Neuronal stem cell (in vitro differentiated cells): ENCODE measurements around the gene LPP.

ENCODE experiments used
- DNase-seq: peaks from one replicate; pipeline ENCODE4 v3.0.0-alpha.2; 2013; ENCODE audit warnings: low spot score
- H2AFZ ChIP-seq: one replicate; pipeline ENCODE4 v1.6.1; 2013; ENCODE audit warnings: mild to moderate bottlenecking, low read length, inconsistent platforms
- H2AK5ac ChIP-seq: 2 replicates; pipeline ENCODE4 v1.6.1; 2013; ENCODE audit warnings: low read depth, mild to moderate bottlenecking, inconsistent platforms, low read length, moderate library complexity, mixed read lengths
- H2BK120ac ChIP-seq: 2 replicates; pipeline ENCODE4 v1.6.1; 2013; ENCODE audit warnings: low read depth, mild to moderate bottlenecking, inconsistent platforms, low read length, moderate library complexity, mixed read lengths
- H2BK12ac ChIP-seq: one replicate; pipeline ENCODE4 v1.6.1; 2013; ENCODE audit warnings: low read length, inconsistent platforms
- H2BK15ac ChIP-seq: 2 replicates; pipeline ENCODE4 v1.6.1; 2013; ENCODE audit warnings: mild to moderate bottlenecking, low read length, inconsistent platforms, mixed read lengths
- H2BK5ac ChIP-seq: one replicate; pipeline ENCODE4 v1.6.1; 2013; ENCODE audit warnings: inconsistent platforms, mild to moderate bottlenecking, low read length, moderate library complexity
- H3K14ac ChIP-seq: one replicate; pipeline ENCODE4 v1.6.1; 2013; ENCODE audit warnings: low read length, inconsistent platforms
- H3K18ac ChIP-seq: 2 replicates; pipeline ENCODE4 v1.6.1; 2013; ENCODE audit warnings: low read length, inconsistent platforms
- H3K23ac ChIP-seq: 2 replicates; pipeline ENCODE4 v1.6.1; 2013; ENCODE audit warnings: low read depth, mild to moderate bottlenecking, mixed read lengths, low read length, inconsistent platforms; ENCODE audit not compliant: poor library complexity
- H3K27ac ChIP-seq: replicated peaks from 3 replicates; pipeline ENCODE4 v1.5.1; 2013; ENCODE audit warnings: low read length, inconsistent platforms
- H3K27me3 ChIP-seq, 3 experiments: 2 replicates each; pipeline ENCODE4 v1.6.1; 2013; ENCODE audit warnings: low read length in 3 of 3, mild to moderate bottlenecking in 2 of 3, inconsistent platforms in 1 of 3, low read depth in 1 of 3, mixed read lengths in 1 of 3, moderate library complexity in 1 of 3; ENCODE audit not compliant: control insufficient read depth in 3 of 3, insufficient read depth in 3 of 3
- H3K36me3 ChIP-seq, 2 donors: replicated peaks in 1 of 2; 2 replicates each; pipeline ENCODE4 v1.6.1; 2013; ENCODE audit warnings: low read length in 2 of 2; ENCODE audit not compliant: control insufficient read depth in 2 of 2, insufficient read depth in 2 of 2
- H3K4ac ChIP-seq: 2 replicates; pipeline ENCODE4 v1.6.1; 2013; ENCODE audit warnings: inconsistent platforms, mild to moderate bottlenecking, low read length, moderate library complexity
- H3K4me1 ChIP-seq, 2 donors: 1 replicate in 1 of 2; 2 replicates in 1 of 2; pipeline ENCODE4 v1.6.1; 2013; ENCODE audit warnings: low read length in 2 of 2, low read depth in 1 of 2; ENCODE audit not compliant: control insufficient read depth in 2 of 2, insufficient read depth in 1 of 2
- H3K4me2 ChIP-seq: one replicate; pipeline ENCODE4 v1.6.1; 2013; ENCODE audit warnings: mild to moderate bottlenecking, low read length, inconsistent platforms; ENCODE audit not compliant: insufficient read depth, poor library complexity, severe bottlenecking
- H3K4me3 ChIP-seq, 2 donors: 2 replicates each; pipeline ENCODE4 v1.5.1; 2013; ENCODE audit warnings: low read length in 2 of 2, mild to moderate bottlenecking in 2 of 2, inconsistent platforms in 1 of 2, moderate library complexity in 1 of 2
- H3K79me1 ChIP-seq: one replicate; pipeline ENCODE4 v1.6.1; 2013; ENCODE audit warnings: low read depth, mild to moderate bottlenecking, inconsistent platforms, low read length, moderate library complexity
- H3K9ac ChIP-seq: one replicate; pipeline ENCODE4 v1.6.1; 2013; ENCODE audit warnings: mild to moderate bottlenecking, low read depth, low read length, inconsistent platforms; ENCODE audit not compliant: poor library complexity
- H3K9me3 ChIP-seq, 2 donors: replicated peaks in 1 of 2; 2 replicates each; pipeline versions ENCODE3 to v1.6.1; 2013; ENCODE audit warnings: low read length in 2 of 2, mild to moderate bottlenecking in 2 of 2, inconsistent platforms in 1 of 2, low read depth in 1 of 2, mixed read lengths in 1 of 2, moderate library complexity in 1 of 2; ENCODE audit not compliant: control insufficient read depth in 2 of 2, insufficient read depth in 1 of 2
- H4K8ac ChIP-seq: one replicate; pipeline ENCODE4 v1.6.1; 2013; ENCODE audit warnings: low read depth, mild to moderate bottlenecking, inconsistent platforms, low read length, moderate library complexity
- H4K91ac ChIP-seq: one replicate; pipeline ENCODE4 v1.6.1; 2013; ENCODE audit warnings: low read length, low read depth, mild to moderate bottlenecking, inconsistent platforms; ENCODE audit not compliant: poor library complexity
- WGBS, 2 donors: extraction: QIAGEN DNeasy Blood & Tissue Kit; methylation state at CpG; one replicate each; pipeline ENCODE4 v1.1.7; 2013; ENCODE audit warnings: missing lambda C conversion rate in 2 of 2, mixed read lengths in 1 of 2; ENCODE audit not compliant: insufficient read length in 2 of 2, insufficient replicate concordance in 1 of 2; ENCODE audit errors: extremely low coverage in 2 of 2; 5-methylcytosine and 5-hydroxymethylcytosine counted together

The LPP gene

DNA sequence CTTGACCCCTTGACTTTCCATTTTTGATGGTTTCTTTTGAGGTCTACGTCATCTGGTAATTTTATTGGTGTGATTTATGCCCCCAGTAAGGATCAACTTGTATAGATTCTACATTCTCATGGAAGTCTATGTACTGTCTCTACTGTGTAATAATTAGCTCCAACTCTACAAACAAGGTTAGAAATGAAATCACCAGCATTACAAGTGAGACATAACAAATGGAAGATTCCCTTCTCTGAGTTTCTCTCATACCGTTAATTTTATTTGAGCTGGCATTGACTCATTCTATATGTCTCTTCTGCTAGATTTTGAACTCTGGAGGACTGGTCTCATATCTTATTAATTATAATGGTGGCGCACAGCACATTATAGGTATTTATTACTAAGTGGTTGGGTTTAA lies 138.9 kb downstream of the LPP start:
- Histone ChIP-seq H3K14ac (no peak overlapping the region), H4K91ac (no peak overlapping the region), H3K4me2 (no peak overlapping the region), H3K4ac (no peak overlapping the region), H4K8ac (no peak overlapping the region), H3K4me3 (no peak overlapping the region), H3K27ac (no peak overlapping the region), H2BK120ac (no peak overlapping the region), H3K79me1 (peaks cover 2% of the 10 kb centered on the region), H2BK15ac (no peak overlapping the region), H3K36me3 (no peaks in the 10 kb centered on the region), H3K23ac (no peak overlapping the region), H2BK12ac (no peak overlapping the region), H3K27me3 (no peaks in the 10 kb centered on the region), H3K9me3 (no peaks in the 10 kb centered on the region), H2AK5ac (no peak overlapping the region), H3K18ac (no peak overlapping the region), H2BK5ac (no peak overlapping the region), H2AFZ (no peak overlapping the region), H3K9ac (no peak overlapping the region), H3K4me1 (peaks cover 8% of the 10 kb centered on the region in 2 donors)
- no CpG with 5 or more reads among the region's 3 CpGs for WGBS, 2 donors
- no peak for DNase-seq

GRCh38 chr3:188294113-188294512 lies 140.2 kb downstream of the LPP start:
- Histone ChIP-seq H2BK5ac (no peak overlapping the region), H2AK5ac (no peak overlapping the region), H3K79me1 (peaks cover 2% of the 10 kb centered on the region), H3K36me3 (no peaks in the 10 kb centered on the region), H2BK15ac (no peak overlapping the region), H4K8ac (no peak overlapping the region), H2BK120ac (no peak overlapping the region), H3K27ac (no peak overlapping the region), H3K4me1 (peaks cover 14 to 20% of the 10 kb centered on the region in 2 donors), H4K91ac (no peak overlapping the region), H3K27me3 (no peaks in the 10 kb centered on the region), H2BK12ac (no peak overlapping the region), H3K4ac (no peak overlapping the region), H2AFZ (no peak overlapping the region), H3K18ac (no peak overlapping the region), H3K23ac (no peak overlapping the region), H3K9me3 (no peaks in the 10 kb centered on the region), H3K4me2 (no peak overlapping the region), H3K14ac (no peak overlapping the region), H3K4me3 (no peak overlapping the region), H3K9ac (no peak overlapping the region)
- no peak for DNase-seq
- no CpG with 5 or more reads among the region's 3 CpGs for WGBS, 2 donors

GRCh38 chr3:188294823-188295487 lies 141.0 kb downstream of the LPP start:
- no peak overlapping the region for H2AK5ac ChIP-seq
- H3K14ac ChIP-seq = no peak overlapping the region
- H3K4me3 ChIP-seq = peak overlapping the region in 1 of 2 donors; percentile 26
- H2AFZ ChIP-seq = peak overlapping the region; percentile 72
- H4K91ac ChIP-seq = no peak overlapping the region
- no peaks in the 10 kb centered on the region for H3K9me3 ChIP-seq
- H3K36me3 ChIP-seq = no peaks in the 10 kb centered on the region
- no peaks in the 10 kb centered on the region for H3K27me3 ChIP-seq
- H3K9ac ChIP-seq = no peak overlapping the region
- peaks cover 2% of the 10 kb centered on the region for H3K79me1 ChIP-seq
- H2BK15ac ChIP-seq = no peak overlapping the region
- no peak overlapping the region for H2BK5ac ChIP-seq
- no peak overlapping the region for H4K8ac ChIP-seq
- H3K4me1 ChIP-seq = peaks cover 17 to 23% of the 10 kb centered on the region in 2 donors
- H2BK12ac ChIP-seq = no peak overlapping the region
- no peak for DNase-seq
- H3K27ac ChIP-seq = no peak overlapping the region
- no peak overlapping the region for H3K4ac ChIP-seq
- no CpG with 5 or more reads among the region's 11 CpGs for WGBS, 2 donors
- no peak overlapping the region for H2BK120ac ChIP-seq
- H3K18ac ChIP-seq = no peak overlapping the region
- no peak overlapping the region for H3K4me2 ChIP-seq
- no peak overlapping the region for H3K23ac ChIP-seq

- Histone ChIP-seq H3K27me3 (no peaks in the 10 kb centered on the region), H2BK12ac (no peak overlapping the region), H2BK15ac (no peak overlapping the region), H4K8ac (no peak overlapping the region), H3K23ac (no peak overlapping the region), H3K4ac (no peak overlapping the region), H3K9ac (no peak overlapping the region), H2BK120ac (no peak overlapping the region), H3K14ac (no peak overlapping the region), H3K36me3 (no peaks in the 10 kb centered on the region), H3K79me1 (peaks cover 2% of the 10 kb centered on the region), H4K91ac (no peak overlapping the region), H2BK5ac (no peak overlapping the region), H2AK5ac (no peak overlapping the region), H3K4me3 (no peak overlapping the region), H3K9me3 (no peaks in the 10 kb centered on the region), H3K27ac (no peak overlapping the region), H3K18ac (no peak overlapping the region), H3K4me2 (no peak overlapping the region), H2AFZ (no peak overlapping the region), H3K4me1 (peaks cover 18 to 24% of the 10 kb centered on the region in 2 donors)
- no peak for DNase-seq
- no CpG with 5 or more reads among the region's 3 CpGs for WGBS, 2 donors
These were observed 141.9 kb downstream of the LPP start for GRCh38 chr3:188295876-188296275.
